Motor neuron (in vitro differentiated cells): ENCODE results near the gene BRAT1. TPM values are rescaled to one million over a fixed set of nuclear protein-coding genes. Genes with fewer than 3 reads are reported as not detected.

Experiments used
- ATAC-seq, 8 experiments: fragments of 200-7000 bp; cut with Tn5 transposase; replicated peaks in 6 of 8; 2 replicates each; pipeline ENCODE4 v1.8.0; 2021; ENCODE audit warnings: mild to moderate bottlenecking in 8 of 8, moderate library complexity in 8 of 8
- H3K27ac ChIP-seq, 2 donors: fragments of 250-450 bp; sonication (Bioruptor Pico); 2 replicates each; pipeline ENCODE4 v1.9.0; 2021; ENCODE audit warnings: antibody characterized with exemption in 2 of 2, mild to moderate bottlenecking in 2 of 2, moderate library complexity in 1 of 2
- H3K4me1 ChIP-seq, 2 donors: fragments of 250-450 bp; sonication (Bioruptor Pico); replicated peaks in 1 of 2; 2 replicates each; pipeline ENCODE4 v1.6.1; 2021; ENCODE audit warnings: antibody characterized with exemption in 2 of 2, mild to moderate bottlenecking in 2 of 2, moderate library complexity in 1 of 2
- H3K4me3 ChIP-seq, 5 donors: fragments of 250-450 bp; sonication (Bioruptor Pico); 2 replicates each; pipeline ENCODE4 v1.9.0; 2021; ENCODE audit warnings: antibody characterized with exemption in 5 of 5, mild to moderate bottlenecking in 5 of 5, moderate library complexity in 4 of 5
- WGBS, 10 experiments: fragments of 450-650 bp; shearing (Covaris generic); methylation state at CpG; one replicate each; pipeline ENCODE4 v1.0.0; 2022; 5-methylcytosine and 5-hydroxymethylcytosine counted together
- in situ Hi-C, 9 experiments: fragments of 400-800 bp; cut with MboI; loops; one replicate each; pipeline ENCODE4 v1.15.0; 2021; ENCODE audit warnings: low sequenced_read_pairs in 9 of 9, low pct_unique_long_range_greater_than_20kb in 2 of 9; ENCODE audit not compliant: unreplicated experiment in 9 of 9
- total RNA-seq, 8 experiments: library from RNA; unstranded; fragments of 300-600 nt; gene quantifications; 2 replicates each; pipeline versions ENCODE4 v1.2.3 to v1.2.4, GENCODE V29; 2022

Gene BRAT1
- total RNA-seq, 8 experiments from 2014 or later, result 11.9 to 25.9 (median 19.6) TPM

- in situ Hi-C loops, result no loop called here
- 96 to 100% (median 100%) methylated on average over 1 to 4 of the region's 12 CpGs; no CpG with 5 or more reads in 7 of the 10 experiments for WGBS, 10 experiments
- Histone ChIP-seq H3K4me3 (no peak overlapping the region), H3K27ac (peak overlapping the region; percentile 66 to 79), H3K4me1 (peaks cover 42 to 51% of the 10 kb centered on the region in 2 donors)
- ATAC-seq, result no peak
Measured at GRCh38 chr7:2500701-2501100, 54.6 kb downstream of the BRAT1 start.

DNA sequence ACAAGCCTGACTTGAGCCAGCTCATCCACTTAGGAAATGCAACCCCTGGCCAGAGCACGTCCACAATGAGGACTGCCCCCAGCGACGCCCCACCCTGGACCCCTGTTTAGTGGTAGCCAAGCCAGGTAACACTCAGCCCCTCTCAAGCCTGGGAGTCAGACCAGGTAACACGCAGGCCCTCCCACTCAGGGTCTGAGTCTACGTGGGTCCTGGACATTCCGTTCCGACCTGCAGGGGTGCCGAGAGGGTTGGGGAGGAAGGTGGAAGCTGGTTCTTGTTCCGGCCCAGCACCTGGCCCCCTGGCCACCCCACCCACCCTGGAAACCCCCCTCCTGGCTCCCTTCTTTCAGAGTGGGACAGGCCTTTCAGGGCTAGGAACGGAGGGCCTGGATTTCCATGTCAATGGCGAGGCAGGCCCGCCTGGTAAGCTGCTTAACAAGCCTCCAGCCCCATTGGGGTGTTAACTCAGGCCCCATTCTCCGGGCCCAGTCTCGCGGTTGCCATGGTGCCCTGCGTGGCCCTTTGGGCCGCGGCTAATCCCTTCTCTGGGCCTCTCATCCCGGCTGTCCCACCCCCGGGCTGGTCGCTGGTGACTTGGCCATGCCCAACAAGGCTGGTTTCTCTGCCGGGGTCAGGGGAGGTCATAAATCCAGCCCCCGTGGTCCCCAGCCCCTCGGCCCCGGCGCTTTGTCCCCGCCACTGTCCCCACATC, 55.4 kb downstream of the BRAT1 start:
- 50% methylated on average over 2 of the region's 27 CpGs; no CpG with 5 or more reads in 9 of the 10 experiments for WGBS, 10 experiments
- ATAC-seq, result peak in 5 of 8 experiments; percentile 57 to 71 (median 66)
- Histone ChIP-seq H3K4me3 (no peak overlapping the region), H3K4me1 (peaks cover 50 to 59% of the 10 kb centered on the region in 2 donors), H3K27ac (peak overlapping the region; percentile 66 to 79)
- in situ Hi-C loops, result no loop called here

GRCh38 chr7:2499181-2499580, 56.1 kb downstream of the BRAT1 start:
- in situ Hi-C loops, result no loop called here
- no peak for ATAC-seq
- 89% methylated on average over 3 of the region's 7 CpGs; no CpG with 5 or more reads in 9 of the 10 experiments for WGBS, 10 experiments
- Histone ChIP-seq H3K27ac (peak overlapping the region in 1 of 2 donors; percentile 79), H3K4me3 (no peak overlapping the region), H3K4me1 (peaks cover 54 to 63% of the 10 kb centered on the region in 2 donors)

- 60 to 80% methylated on average over 1 of the region's 6 CpGs; no CpG with 5 or more reads in 8 of the 10 experiments for WGBS, 10 experiments
Measured at GRCh38 chr7:2498708-2499107, 56.6 kb downstream of the BRAT1 start.

DNA sequence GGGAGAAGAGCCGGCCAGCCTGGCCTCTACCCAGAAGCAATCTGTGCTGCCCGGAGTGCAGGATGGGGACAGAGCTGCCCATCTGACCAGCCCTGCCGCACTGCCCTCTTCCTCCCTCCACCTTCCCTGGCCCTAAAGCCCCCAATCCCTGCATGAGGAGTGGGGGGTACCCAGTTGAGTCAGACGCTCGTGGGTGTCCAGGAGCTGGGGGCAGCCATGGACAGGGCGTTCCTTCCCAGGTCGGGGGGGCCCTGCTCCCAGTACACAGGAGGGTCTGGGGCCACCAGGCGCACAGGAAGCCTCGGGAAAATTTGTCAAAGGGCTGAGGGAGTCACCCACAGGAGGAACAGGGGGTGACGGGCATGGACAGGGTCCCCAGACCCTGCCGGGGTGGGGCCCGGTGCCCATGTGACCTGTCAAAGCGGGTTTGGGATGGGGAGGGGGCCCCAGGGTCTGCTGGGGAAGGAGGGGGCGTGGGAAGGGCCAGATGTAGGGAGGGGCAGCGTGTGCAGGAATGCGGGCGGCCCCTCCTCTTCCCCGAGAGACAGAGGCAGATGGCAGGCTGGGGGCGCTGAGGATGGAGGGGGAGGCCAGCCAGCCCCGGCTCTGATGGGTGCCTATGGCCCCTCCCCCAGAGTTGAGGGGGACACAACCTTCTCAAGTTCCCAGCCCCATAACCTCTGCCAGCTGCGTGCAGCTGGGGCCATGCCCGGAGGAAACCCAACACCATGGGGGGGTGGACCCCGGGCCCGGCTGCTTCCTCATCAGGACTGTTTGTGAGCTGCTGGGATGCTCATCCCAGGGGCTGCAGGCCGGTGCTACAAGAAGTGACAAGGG, 57.6 kb downstream of the BRAT1 start:
- in situ Hi-C loops, result no loop called here
- WGBS, 10 experiments, result 0 to 60% (median 40%) methylated on average over 1 to 3 of the region's 25 CpGs; no CpG with 5 or more reads in 6 of the 10 experiments
- H3K27ac ChIP-seq, result peak overlapping the region in 1 of 2 donors; percentile 19
- no peak overlapping the region for H3K4me3 ChIP-seq
- ATAC-seq, result peak in 1 of 8 experiments; percentile 23
- peaks cover 54 to 74% of the 10 kb centered on the region in 2 donors for H3K4me1 ChIP-seq

More at GRCh38 chr7:2498708-2499107, 56.6 kb downstream of the BRAT1 start:
- no peak for ATAC-seq
- in situ Hi-C loops, result no loop called here
- Histone ChIP-seq H3K4me3 (no peak overlapping the region), H3K4me1 (peaks cover 54 to 68% of the 10 kb centered on the region in 2 donors), H3K27ac (peak overlapping the region in 1 of 2 donors; percentile 79)

- no CpG with 5 or more reads among the region's 3 CpGs for WGBS, 10 experiments
- no peak overlapping the region for H3K4me3 ChIP-seq
- H3K4me1 ChIP-seq, result peaks cover 54 to 74% of the 10 kb centered on the region in 2 donors
- in situ Hi-C loops, result no loop called here
- ATAC-seq, result no peak
- peak overlapping the region in 1 of 2 donors; percentile 19 for H3K27ac ChIP-seq
Measured at GRCh38 chr7:2497065-2497464, 58.3 kb downstream of the BRAT1 start.

DNA sequence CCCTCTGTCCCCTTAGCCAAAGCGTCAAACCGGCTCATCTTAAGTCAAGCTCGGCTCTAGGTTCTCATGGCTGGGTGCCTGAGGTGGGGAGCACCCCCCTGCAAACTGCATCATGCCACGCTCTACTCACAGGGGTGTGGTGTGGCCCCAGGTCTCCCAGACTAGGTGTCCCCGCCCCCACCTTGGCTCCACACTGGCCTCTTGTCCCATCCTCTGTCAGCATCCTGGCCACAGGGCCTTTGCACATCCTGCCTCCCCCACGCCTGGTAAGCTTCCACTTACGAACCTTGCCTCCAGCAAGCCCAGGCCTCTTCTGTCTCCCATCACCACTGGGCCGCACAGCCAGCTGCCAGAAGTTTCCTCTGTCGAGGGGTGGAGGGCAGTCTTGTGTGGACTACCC, 58.9 kb downstream of the BRAT1 start:
- peaks cover 54 to 74% of the 10 kb centered on the region in 2 donors for H3K4me1 ChIP-seq
- no peak overlapping the region for H3K4me3 ChIP-seq
- in situ Hi-C loops, result no loop called here
- 60 to 100% (median 80%) methylated on average over 1 to 3 of the region's 9 CpGs; no CpG with 5 or more reads in 7 of the 10 experiments for WGBS, 10 experiments
- ATAC-seq, result no peak
- peak overlapping the region in 1 of 2 donors; percentile 52 for H3K27ac ChIP-seq

GRCh38 chr7:2495418-2496299, 59.7 kb downstream of the BRAT1 start:
- in situ Hi-C loops, result no loop called here
- 20 to 71% (median 40%) methylated on average over 1 to 2 of the region's 25 CpGs; no CpG with 5 or more reads in 7 of the 10 experiments for WGBS, 10 experiments
- ATAC-seq, result peak; percentile 27 to 67 (median 61)
- peak overlapping the region; percentile 45 to 64 for H3K27ac ChIP-seq
- H3K4me3 ChIP-seq, result no peak overlapping the region
- peaks cover 51 to 72% of the 10 kb centered on the region in 2 donors for H3K4me1 ChIP-seq

DNA sequence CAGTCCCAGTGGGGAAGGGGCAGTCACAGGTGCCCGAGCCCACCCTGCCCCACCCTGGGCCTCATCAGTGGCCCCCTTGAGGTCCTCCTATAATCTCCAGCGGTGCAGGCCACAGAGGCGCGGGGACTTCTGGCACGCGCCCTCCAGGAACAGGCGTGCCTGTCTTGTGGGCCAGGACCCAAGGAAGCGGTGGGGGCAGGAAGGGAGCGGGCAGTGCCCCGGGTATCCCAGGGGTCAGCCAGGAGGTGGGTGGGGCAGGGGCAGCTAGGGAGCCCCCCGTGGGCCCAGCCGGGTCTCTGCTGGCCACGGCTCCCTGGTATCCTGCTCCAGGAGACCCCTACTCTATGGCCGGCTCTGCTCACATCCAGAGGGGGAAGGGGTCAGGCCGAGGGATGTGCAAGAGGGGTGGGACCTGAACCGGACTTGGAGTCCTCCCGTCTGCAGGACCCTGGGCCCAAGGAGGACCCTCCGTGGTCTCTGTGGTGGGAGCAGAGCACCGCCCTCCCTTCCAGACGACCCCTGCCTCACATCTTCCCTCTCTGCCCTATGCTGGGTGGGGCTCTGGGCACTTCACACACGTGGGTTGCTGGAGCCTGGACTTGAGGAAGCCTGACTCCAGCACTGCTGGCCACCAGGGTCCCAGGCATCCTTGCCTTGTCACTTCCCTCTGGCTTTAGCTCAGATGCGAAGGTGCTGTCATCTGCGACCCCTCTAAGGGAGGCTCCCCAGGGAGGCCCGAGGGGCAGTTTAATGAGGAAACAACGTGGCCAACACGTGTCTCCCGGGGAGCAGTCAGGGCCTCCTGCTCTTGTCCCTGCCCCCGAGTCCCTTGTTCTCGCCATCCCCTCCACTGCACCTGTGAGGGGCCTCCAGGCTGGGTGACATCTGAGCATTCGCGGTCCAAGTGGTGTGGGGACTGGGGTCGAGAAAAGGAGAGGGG, 60.9 kb downstream of the BRAT1 start:
- H3K4me1 ChIP-seq, result peaks cover 39 to 60% of the 10 kb centered on the region in 2 donors
- ATAC-seq, result peak in 5 of 8 experiments; percentile 1 to 16 (median 12)
- WGBS, 10 experiments, result 0 to 45% (median 35%) methylated on average over 1 to 4 of the region's 32 CpGs; no CpG with 5 or more reads in 4 of the 10 experiments
- H3K4me3 ChIP-seq, result no peak overlapping the region
- in situ Hi-C loops, result no loop called here
- H3K27ac ChIP-seq, result no peak overlapping the region

DNA sequence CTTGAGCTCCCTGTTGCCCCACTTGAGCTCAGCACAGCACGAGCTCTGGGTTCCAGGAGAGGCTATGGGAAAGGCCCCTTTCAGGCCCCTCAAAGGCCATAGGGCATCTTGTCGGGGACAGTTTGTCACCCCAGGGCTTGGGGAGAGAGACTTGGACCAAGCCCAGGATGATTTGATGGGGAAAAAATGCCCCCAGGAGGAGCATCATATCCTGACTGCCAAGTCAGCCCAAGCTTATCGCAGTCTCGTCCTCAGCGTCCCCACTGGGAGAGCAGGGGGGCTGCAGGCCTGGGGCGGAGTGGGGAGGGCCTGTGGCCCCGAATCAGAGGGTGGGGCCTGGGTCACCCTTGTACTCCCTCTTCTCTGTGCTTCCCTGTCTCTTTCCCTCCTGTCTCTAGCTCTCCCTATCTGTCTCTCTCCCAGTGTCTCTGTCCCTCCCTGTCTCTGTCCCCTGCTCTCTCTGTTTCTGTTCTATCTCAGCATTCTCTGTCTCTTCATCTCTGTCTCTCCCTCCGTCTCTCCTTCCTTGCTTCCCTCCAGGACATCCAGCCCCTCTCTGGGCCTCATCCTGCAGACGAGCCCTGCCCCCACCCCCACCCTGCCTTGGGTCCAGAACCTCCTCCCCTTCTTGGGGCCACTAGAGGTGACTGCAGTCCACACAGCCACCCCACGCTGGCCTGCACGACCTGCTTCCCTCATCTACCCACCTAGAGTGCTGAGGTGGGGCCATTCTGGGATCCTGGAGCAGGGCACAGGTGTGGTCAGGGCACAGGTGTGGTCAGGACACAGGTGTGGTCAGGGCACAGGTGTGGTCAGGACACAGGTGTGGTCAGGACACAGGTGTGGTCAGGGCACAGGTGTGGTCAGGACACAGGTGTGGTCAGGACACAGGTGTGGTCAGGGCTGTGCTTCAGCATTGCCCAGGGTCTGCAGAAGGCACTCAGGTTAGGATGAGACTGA, 61.8 kb downstream of the BRAT1 start:
- Histone ChIP-seq H3K4me1 (peaks cover 33 to 57% of the 10 kb centered on the region in 2 donors), H3K4me3 (no peak overlapping the region), H3K27ac (no peak overlapping the region)
- WGBS, 10 experiments, result 0 to 100% (median 27%) methylated on average over 1 to 4 of the region's 11 CpGs; no CpG with 5 or more reads in 5 of the 10 experiments
- in situ Hi-C loops, result no loop called here
- no peak for ATAC-seq

GRCh38 chr7:2492038-2492437, 63.3 kb downstream of the BRAT1 start:
- H3K4me1 ChIP-seq, result peaks cover 28 to 52% of the 10 kb centered on the region in 2 donors
- in situ Hi-C loops, result no loop called here
- WGBS, 10 experiments, result 100% methylated on average over 1 to 2 of the region's 2 CpGs; no CpG with 5 or more reads in 6 of the 10 experiments
- H3K27ac ChIP-seq, result no peak overlapping the region
- no peak for ATAC-seq
- no peak overlapping the region for H3K4me3 ChIP-seq
